ENCODE results near the gene IL1RAPL1.

IL1RAPL1 gene

DNA sequence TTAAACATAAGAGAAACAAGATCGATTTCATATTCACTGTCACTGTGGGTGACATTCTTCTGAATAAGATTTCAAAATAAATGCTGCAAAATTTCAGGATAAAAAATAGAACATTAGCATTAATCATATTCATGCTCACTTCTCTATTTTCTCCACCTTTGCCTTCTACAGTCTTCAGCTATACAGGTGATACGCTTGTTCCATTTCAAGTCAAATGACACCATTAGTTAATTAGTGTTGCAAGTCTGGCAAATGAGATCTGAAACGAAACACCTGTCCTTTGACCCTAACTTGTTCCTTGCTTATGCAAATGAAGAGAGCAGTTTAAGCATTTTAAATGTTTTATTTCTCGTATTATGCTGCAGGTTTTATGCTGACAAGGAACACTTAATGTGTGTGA lies 960.6 kb downstream of the IL1RAPL1 start:
- DNase-seq: no peak

DNA sequence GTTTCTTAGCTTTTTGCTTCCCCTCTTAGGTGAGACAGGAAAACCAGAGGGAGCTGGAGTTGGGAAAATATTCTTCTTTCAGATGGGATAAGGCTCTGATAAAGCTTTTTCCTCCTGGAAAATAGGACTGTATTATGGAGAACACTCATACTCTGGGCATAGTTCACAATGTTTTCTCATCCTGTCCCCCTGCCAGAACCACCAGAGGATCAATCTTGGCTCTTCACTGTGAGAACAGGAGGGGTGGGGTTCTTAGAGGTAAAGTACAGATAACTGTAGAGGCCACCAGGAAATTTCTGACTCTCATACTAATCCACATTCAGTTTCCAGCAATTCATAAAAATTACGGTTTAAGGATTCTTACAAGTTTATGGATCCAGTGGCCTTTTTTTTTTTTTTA lies 966.3 kb downstream of the IL1RAPL1 start:
- DNase-seq: no peak

DNA sequence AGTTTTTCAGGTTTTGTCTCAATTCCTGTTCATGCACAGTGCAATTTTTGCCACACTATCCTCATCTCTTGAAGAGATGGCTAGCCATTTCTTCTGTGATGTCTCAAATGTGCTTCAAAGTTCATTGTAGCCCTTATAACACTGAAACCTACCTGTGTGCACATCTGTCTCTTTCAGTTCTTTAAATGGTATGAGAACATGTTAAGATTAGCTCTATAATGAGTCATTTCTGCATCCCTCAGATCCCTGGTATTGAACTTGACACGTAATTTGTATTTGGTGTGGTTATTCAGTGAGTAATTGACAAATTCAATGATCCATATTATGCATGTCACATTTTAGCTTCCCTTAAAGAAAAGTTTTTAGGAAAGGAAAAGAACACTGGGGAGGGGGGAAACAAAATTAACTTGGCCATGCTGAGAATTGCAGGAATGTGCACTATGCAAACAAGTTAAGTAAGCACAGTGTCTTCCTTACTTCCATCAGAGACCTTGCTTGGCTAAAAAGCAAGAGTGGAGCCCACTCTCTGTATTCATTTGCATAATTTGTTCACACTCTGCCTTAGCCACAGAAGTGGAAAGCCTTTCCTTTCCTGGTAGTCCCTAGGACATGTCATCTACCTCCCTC lies 968.3 kb downstream of the IL1RAPL1 start:
- no peak for DNase-seq

DNA sequence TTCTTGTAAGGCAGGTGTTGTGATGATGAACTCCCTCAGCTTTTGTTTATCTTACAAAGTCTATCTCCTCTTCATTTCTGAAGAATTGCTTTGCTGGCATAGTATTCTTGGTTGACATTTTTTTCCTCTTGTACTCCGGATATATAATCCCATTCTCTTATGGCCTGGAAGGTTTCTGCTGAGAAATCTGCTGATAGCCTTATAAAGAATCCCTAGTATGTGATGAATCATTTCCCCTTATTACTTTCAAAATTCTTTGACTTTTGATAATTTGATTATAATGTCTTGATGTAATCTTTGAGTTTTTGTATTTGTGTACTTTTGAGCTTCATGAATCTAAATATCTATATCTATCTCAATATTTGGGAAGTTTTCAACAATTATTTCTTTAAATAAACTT lies 972.8 kb downstream of the IL1RAPL1 start:
- DNase-seq: no peak

DNA sequence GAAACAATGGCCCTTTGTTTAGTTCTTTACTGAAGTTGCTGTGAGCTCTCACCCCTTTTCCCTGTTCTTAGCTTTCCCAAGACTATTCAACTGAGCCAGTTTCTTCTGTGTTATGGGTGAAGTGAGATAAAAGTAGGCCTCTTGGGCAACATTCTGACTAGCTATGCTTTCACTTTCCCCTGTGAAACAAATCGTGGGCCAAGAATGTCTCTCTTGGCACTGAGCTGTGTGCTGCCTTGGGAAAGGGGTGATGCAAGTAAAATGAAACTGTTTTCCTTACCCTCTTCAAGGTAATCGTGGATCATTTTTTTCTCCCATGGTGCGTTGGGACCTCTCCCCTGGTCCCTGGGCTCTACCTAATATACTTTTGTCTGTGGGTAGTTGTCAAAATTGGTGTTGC lies 974.2 kb downstream of the IL1RAPL1 start:
- no peak for DNase-seq

DNA sequence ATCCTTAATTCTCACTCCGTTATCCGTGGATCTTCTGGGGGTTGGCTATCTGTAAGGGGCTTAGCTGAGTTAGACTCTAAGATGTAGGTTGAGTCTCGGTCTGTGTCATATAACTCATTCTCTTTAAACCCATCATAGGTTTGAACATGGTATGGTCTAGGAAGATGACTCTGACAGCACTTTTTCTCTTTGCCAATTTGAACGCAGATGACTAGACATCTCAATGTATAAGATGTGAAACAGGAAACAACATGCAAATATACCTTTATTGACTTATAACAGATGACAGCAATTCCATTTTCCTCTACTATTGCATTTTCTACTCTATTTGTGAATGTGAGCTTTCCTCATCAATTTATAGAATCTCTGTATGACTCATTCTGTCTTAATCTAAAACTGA lies 993.3 kb downstream of the IL1RAPL1 start:
- DNase-seq: no peak

DNA sequence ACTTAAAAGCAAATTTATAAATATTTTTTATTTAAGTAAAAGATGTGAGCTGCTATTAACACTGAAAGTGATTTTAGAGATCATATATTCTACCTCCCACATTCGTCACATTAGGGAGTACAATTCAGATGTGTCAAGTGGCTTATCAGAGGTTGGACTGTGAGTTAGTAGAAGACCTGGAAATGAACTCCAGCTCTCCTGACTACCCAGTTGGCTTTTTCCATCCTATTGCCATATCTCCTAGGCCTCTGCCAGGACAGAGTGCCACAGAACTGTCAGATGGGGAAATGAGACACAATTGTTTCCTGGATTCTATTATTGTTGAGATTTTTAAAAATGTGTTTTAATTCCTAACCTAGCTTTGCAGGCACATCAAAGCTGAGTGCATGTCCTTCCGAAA lies 994.0 kb downstream of the IL1RAPL1 start:
- DNase-seq: no peak

DNA sequence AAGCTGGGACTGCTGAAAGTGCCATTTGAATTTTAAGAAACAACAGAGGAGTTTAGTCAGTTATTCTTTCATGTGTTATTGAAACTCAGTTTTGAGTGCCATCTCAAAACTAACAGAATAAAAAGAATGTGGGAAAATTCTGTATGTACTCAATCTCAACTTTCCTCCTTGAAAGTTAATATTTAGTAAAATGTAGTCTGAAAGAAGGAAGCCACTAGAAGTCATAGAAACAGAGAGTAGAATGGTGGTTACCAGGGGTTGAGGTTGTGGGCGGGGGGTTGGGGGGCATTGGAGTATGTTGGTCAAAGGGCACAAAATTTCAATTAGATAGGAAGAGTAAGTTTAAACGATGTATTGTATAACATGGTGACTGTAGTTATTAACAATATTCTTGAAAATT lies 999.9 kb downstream of the IL1RAPL1 start:
- DNase-seq: no peak

DNA sequence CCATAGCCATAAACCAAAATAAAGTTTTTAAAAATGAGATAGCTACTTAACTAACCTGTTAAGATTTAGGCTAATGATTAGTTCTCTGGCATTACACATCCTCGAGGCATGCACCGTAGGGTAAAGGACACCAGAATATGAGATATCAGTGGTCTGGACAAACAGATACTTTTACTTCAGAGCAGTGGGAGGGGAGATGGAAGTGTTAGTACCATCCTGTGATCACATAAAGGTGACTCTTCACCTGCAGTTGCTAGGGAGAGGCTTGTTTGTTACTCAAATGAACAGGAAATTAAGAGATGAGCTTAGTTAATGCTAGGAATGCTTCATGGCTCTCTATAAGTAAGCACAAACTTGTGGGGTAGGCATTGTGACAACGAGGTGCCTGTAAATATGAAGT lies 1003.7 kb downstream of the IL1RAPL1 start:
- no peak for DNase-seq

DNA sequence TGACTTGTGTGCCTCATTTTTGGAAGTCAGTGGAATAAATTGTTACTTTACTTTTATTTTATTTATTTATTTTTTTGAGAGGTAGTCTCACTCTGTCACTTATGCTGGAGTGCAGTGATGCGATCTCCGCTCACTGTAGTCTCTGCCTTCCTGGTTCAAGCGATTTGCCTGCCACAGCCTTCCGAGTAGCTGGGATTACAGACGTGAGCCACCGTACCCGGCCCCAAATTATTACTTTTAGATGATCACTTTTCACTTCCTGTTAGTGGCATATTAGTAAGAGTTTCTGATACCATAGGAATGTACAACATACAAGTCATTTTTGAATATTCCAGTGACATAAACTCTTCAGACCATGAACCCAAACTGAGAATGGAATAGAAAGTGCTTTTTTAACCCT lies 1017.1 kb downstream of the IL1RAPL1 start:
- no peak for DNase-seq

DNA sequence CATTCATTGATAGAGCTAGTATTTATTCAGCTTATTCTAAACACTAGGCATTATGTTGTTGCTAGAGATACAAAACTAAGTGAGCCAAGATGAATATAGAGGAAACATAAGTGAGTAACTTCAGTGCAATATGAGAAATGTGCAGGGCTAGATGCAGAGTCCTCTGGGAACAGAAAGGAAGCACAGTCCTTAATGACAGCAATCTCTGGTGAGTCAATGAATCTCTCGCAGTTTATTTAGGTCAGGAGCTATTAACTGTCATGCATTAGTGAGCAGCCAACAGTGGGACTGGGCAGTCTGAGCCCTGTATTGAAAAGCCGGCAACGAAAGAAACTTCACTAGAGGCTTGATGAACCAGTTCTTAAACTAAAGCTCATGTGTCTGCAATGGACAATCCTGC lies 1030.0 kb downstream of the IL1RAPL1 start:
- no peak for DNase-seq

DNA sequence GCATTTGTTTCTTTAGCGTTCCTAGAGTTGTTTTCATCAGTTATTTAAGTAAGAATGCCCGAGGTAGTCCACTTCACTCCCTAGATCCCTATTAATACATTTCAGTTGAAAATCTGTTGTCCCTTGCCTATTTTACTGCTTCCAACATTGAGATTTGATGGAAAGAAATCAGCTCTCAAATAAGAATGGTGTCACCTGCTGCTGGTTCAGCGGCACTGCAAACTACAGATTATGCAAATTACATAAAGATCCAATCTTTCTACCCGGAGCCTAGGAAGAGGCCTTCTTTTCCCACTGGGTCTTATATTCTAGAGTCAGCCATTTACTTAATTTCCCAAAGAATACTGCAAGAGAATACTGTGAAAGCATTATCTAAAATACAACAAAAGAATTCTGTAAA lies 1030.5 kb downstream of the IL1RAPL1 start:
- DNase-seq: no peak

DNA sequence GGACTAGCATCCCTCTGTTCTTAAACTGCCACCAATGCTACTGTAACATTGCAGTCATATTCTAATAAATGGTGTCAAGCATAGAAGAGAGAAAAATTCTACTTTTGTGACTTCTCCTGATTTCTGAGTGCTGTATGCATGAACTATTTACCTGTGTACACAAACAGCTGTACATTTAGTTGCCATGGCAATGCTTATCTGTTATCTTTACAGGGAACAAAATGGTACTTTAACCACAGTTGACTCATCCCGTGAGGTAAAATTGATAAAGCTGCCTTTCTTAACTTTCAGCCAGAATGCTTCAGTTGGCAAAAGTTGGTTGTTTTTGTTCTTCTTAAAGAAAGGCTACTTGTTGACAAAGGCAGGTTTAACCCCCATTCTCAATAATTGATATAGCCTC lies 1040.6 kb downstream of the IL1RAPL1 start:
- DNase-seq: no peak

DNA sequence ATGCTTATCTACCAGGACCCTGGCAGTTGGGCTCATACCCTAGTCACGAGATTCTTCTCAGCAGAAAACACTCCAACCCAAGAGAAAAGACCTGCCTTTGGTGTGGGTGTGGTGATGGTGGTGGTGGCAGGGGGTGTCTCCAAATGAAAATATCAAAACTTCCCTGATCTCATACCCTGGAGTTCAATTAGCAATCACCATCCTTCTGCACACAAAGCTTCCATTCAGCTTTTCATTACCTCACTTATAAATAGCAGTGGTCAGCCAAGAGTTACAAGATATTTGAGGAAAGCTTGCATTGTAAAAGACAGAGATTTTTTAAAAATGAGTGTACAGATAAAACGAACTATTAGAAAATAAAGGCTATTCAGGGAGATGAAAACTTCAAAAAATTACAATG lies 1047.3 kb downstream of the IL1RAPL1 start:
- no peak for DNase-seq

DNA sequence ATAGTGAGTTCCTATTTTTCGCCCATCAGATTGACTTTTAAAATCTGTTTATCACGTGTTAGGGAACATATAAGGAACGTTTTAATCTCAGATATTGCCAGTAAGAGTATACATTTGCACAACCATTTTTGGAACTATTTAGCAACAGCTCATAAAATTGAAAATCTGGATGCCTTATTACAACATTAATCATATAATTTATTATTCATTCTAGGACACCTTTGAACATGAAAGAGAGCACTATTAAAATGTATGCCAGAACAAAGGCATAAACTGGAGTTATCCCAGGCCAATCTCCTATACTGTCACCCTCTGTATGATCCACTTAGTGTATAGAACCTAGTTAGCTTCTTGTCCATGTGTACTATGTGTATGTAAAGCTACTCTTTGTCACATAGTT lies 1049.1 kb downstream of the IL1RAPL1 start:
- DNase-seq: no peak

DNA sequence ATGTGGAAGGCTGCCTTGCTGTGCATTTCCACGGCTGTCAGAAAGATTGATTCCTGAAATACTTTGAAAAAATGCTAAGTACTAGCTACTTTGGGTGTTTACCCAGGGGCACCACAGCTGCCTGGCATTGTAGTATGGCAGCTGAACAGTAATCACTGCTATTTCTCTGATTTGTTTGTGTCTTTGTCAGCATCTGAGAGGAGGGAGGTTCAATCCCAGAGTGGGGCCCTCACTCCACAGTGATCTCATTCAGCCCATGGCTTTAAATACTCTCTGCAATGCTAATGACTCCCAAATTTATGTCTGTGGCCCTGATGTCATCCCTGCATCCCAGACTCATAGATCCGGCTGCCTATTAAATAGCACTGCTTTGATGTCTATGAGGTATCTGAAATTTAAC lies 1052.9 kb downstream of the IL1RAPL1 start:
- no peak for DNase-seq

DNA sequence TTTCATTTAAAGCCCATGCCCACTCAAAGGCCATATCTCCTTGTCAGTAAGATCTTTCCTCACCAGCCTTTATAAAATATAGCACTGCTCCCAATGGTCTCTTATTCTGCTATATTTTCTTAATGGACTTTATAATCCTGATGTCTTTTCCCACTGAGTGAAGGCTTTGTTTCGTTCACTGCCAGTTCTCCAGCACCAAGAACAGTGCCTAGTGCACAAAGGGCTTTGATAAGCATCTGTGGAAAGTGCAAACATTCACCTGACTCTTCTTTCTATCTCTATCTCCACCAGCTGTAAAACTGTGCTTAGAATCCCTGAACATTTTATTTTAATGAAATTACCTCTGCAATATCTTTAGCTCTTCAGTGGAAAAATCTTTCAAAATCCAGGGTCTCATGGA lies 1054.2 kb downstream of the IL1RAPL1 start:
- DNase-seq: no peak

DNA sequence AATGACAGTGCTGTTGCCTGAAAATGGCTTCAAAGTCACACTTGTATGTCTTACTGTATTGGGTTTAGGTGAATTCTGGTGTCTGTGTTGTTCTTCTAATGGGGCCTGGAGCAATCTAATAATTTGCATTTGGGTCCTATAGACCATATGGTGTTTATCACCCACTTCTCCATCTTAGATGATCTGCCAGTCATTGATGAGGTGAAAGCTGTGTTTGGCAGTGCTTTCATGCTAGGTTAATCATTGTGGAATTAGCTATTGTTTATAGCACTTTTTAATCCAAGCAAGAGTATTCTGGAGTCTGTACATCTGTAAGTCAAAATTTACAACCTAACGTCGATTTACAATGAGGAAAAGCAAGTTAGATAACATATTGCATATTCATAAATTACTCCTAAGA lies 1055.9 kb downstream of the IL1RAPL1 start:
- DNase-seq: no peak

DNA sequence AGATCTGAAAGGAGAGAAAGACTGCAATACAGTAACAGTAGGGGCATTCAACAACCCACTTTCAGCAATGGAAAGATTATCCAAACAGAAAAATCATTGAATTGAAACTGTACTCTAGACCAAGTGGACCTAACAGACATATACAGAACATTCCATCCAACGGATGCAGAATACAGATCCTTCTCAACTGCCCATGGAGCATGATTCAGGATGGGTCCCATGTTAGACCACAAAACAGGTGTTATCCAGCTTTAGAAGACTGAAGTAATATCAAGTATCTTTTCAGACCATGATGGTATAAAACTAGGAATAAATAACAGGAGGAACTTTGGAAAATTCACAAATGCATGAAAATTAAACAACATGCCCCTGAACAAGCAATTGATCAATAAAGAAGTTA lies 1060.9 kb downstream of the IL1RAPL1 start:
- DNase-seq: no peak

DNA sequence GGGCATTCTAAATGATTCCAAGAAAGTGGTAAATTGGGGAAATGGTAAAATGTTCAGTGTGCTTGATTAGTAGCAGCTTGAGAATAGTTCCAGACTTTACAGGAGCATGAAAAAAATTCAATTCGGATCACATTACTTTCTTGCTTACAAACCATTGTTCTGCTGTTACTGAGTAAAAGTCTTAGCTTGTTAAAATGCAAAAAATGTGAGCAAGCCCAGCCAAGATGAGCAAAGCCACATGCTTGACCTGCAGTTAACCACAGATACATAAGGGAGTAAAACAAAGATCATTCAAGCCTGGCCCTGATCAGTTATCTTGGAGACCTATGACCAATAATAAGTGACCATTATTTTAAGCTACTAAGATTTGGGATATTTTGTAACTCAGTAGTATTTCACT lies 1065.2 kb downstream of the IL1RAPL1 start:
- DNase-seq: no peak

DNA sequence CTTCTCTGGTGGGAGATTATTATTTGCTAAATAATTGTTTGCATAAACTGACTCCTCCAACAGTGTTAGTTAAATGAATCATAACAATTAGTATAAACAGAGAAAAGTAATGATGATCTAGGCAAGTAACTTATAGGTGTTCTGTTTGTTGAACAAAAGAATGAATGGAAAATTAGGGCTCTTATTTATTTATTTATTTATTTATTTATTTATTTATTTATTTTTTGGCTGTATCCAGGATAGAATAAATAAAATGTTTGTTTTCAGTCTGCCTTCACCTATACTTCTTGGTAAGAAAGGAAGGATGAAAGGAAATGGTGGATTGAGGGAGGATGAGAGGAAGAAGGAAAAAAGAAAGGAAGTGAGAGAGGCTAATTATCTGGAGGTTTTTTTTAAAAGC lies 1066.5 kb downstream of the IL1RAPL1 start:
- DNase-seq: no peak

DNA sequence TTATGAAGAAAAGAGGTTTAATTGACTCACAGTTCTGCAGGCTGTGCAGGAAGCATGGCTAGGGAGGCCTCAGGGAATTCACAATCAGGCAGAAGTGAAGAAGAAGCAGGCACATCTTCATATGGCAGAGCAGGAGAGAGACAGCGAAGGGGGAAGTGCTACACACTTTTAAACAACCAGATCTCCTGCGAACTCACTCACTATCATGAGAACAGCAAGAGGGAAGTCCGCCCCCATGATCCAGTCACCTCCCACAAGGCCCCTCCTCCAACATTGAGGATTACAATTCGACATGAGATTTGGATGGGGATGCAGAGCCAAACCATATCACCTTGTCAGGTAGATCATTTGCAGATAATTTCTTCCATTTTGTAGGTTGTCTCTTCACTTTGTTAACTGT lies 1072.7 kb downstream of the IL1RAPL1 start:
- DNase-seq: no peak

DNA sequence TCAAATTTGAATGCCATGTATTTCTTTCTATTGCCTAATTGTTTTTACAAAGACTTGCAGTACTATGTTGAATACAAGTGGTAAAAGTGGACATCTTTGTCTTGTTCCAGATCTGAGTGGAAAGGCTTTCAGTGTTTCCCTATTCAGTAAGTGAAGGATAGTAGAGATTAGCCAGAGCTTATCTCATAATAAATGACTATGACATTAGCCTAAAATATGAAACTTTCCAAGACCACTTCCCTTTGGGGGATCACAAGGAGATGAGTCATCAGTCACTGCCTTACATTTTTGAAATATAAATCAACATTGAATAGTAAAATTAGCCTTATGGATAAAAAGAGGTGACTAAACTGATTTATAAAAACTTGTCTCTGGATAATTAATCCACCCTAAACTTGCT lies 1074.0 kb downstream of the IL1RAPL1 start:
- no peak for DNase-seq

DNA sequence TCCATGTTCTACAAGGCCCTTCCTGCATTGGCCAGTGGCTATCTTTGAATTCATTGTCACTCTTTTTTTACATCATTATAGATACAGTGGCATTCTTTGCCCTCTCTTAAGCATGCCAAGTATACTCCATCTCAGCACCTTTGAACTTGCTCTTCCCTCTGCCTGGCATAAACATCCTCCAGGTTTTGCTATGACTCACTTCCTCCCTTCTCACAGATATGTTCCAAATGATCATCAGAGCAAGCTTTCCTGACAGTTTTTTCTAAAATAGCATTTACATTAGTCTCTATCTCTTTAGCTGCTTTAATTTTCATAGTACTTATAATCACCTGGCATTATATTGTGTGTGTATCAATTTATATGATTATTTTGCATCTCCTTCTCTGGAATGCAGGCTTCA lies 1074.9 kb downstream of the IL1RAPL1 start:
- DNase-seq: no peak

DNA sequence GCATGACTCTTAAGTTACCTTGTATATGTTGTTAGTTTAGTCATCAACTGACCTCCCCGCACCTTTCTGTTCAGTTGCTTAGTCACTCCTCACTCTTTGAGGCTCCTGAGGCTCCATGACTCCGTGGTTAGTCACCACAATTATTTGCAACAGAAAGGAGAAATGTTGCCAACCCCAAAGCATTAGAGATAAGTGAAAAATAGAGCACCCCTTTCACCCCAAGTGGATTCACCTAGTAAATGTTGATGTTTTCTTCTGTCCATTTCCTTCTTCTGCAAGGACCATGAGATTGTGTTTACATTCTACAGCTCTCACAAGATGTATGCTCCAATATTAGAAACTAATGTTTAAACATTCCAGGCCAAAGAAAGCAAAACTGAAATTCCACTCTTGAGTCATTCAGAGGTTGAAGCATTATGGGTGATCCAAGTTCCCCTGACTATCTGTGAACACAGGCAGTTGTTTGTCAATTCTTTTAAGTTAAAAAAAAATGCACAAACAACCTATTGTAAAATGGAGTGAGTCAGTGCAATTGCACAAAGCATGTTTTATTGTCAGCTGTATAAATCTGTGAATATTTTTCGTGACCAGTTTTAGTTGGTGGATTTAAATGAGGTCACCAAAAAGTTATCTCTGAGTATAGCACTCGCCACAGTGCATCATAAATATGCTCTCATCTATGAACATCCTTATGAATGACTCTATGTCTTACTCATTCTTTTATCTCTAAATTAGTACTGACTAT lies 1075.7 kb downstream of the IL1RAPL1 start:
- no peak for DNase-seq
